ENCODE results near the gene RDX. TPM values are rescaled to one million over a fixed set of nuclear protein-coding genes. Genes with fewer than 3 reads are reported as not detected.

RDX gene
- total RNA-seq, 1 experiment from 2014 or later, result 196 TPM

DNA sequence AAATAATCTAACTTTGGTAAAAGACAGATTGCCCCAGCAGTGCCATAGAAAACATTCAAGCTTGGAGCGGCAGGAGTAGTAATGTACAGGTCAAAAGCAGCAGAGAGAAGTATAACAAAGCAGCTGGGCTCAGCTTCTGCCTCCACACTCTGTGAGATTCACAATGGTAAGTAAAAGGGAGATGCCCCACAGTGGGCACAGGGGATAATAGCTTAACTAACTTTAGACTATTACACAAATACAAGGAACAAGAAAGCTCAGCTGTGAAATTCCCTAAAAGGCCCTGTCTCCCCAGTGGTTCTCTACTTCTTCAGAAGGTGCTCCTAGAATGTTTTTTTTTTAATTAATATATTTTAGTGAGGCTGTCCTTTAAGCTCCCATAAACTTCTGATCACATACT lies 28.0 kb downstream of the RDX start:
- BruUV-seq (replicated peaks), result no TSS peak
- Histone ChIP-seq H4K20me1 (ENCODE audit: insufficient read depth) (peaks cover 15% of the 10 kb centered on the region; the same call in 1 of the 2 replicates), H3K79me2 (ENCODE audit: low read depth) (peaks cover 59% of the 10 kb centered on the region), H3K9me3 (ENCODE audit: insufficient read depth, low read depth) (no peaks in the 10 kb centered on the region), H3K27ac (no peak overlapping the region), H3K4me3 (no peak overlapping the region), H3K36me3 (ENCODE audit: low read depth) (peaks cover 42% of the 10 kb centered on the region; the same call in 1 of the 2 replicates), H3F3A (ENCODE audit: insufficient read depth, low read depth) (peaks cover 37% of the 10 kb centered on the region), H3K4me2 (no peak overlapping the region), H2AFZ (no peak overlapping the region), H3K9me2 (ENCODE audit: insufficient read depth) (no peaks in the 10 kb centered on the region), H3K27me3 (ENCODE audit: insufficient read depth, low read depth) (no peaks in the 10 kb centered on the region), H3K4me1 (replicated peaks; ENCODE audit: insufficient read depth) (no peaks in the 10 kb centered on the region)
- intact Hi-C loops (cut with micrococcal nuclease; ENCODE audit: unreplicated experiment), result no loop called here
- DNase-seq, result no peak
- ChIA-PET POLR2A (ENCODE audit: unreplicated experiment) (no interaction called here), CTCF (no interaction called here)
- no peak for TF ChIP-seq EZH2 (IDR thresholded peaks at IDR 0.05; ENCODE audit: low read depth)
- TF ChIP-seq, protein P1, sequence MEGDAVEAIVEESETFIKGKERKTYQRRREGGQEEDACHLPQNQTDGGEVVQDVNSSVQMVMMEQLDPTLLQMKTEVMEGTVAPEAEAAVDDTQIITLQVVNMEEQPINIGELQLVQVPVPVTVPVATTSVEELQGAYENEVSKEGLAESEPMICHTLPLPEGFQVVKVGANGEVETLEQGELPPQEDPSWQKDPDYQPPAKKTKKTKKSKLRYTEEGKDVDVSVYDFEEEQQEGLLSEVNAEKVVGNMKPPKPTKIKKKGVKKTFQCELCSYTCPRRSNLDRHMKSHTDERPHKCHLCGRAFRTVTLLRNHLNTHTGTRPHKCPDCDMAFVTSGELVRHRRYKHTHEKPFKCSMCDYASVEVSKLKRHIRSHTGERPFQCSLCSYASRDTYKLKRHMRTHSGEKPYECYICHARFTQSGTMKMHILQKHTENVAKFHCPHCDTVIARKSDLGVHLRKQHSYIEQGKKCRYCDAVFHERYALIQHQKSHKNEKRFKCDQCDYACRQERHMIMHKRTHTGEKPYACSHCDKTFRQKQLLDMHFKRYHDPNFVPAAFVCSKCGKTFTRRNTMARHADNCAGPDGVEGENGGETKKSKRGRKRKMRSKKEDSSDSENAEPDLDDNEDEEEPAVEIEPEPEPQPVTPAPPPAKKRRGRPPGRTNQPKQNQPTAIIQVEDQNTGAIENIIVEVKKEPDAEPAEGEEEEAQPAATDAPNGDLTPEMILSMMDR (conservative IDR thresholded peaks at IDR 0.05), result no peak

DNA sequence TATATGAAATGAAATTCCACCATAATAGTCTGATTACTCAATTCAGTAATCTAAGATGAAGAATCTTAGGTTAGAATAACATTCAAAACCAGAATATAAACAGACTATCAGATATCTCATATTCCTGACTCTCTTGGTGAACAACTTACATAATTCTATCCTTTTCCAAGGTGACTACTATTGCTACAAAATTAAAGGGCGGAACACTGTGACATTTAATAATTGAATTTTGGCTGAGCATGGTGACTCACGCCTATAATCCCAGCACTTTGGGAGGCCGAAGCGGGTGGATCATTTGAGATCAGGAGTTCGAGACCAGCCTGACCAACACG lies 34.4 kb downstream of the RDX start:
- Histone ChIP-seq H3K4me2 (no peak overlapping the region), H3K9me2 (ENCODE audit: insufficient read depth) (0 out of 2 replicates have a peak, but pooled peaks cover 4% of the 10 kb centered on the region), H3K36me3 (ENCODE audit: low read depth) (peaks cover 63% of the 10 kb centered on the region), H3K27me3 (ENCODE audit: insufficient read depth, low read depth) (no peaks in the 10 kb centered on the region), H3K4me1 (replicated peaks; ENCODE audit: insufficient read depth) (no peaks in the 10 kb centered on the region), H2AFZ (no peak overlapping the region), H4K20me1 (ENCODE audit: insufficient read depth) (peaks cover 9% of the 10 kb centered on the region; the same call in 1 of the 2 replicates), H3K27ac (no peak overlapping the region; the same call in 1 of the 2 replicates), H3K4me3 (no peak overlapping the region), H3K9me3 (ENCODE audit: insufficient read depth, low read depth) (no peaks in the 10 kb centered on the region), H3K79me2 (ENCODE audit: low read depth) (peaks cover 44% of the 10 kb centered on the region), H3F3A (ENCODE audit: insufficient read depth, low read depth) (peaks cover 47% of the 10 kb centered on the region)
- ChIA-PET POLR2A (ENCODE audit: unreplicated experiment) (no interaction called here), CTCF (no interaction called here)
- TF ChIP-seq, protein P1 (conservative IDR thresholded peaks at IDR 0.05), result no peak
- TF ChIP-seq EZH2 (IDR thresholded peaks at IDR 0.05; ENCODE audit: low read depth), result no peak
- DNase-seq, result no peak
- BruUV-seq (replicated peaks), result no TSS peak
- intact Hi-C loops (cut with micrococcal nuclease; ENCODE audit: unreplicated experiment), result no loop called here

DNA sequence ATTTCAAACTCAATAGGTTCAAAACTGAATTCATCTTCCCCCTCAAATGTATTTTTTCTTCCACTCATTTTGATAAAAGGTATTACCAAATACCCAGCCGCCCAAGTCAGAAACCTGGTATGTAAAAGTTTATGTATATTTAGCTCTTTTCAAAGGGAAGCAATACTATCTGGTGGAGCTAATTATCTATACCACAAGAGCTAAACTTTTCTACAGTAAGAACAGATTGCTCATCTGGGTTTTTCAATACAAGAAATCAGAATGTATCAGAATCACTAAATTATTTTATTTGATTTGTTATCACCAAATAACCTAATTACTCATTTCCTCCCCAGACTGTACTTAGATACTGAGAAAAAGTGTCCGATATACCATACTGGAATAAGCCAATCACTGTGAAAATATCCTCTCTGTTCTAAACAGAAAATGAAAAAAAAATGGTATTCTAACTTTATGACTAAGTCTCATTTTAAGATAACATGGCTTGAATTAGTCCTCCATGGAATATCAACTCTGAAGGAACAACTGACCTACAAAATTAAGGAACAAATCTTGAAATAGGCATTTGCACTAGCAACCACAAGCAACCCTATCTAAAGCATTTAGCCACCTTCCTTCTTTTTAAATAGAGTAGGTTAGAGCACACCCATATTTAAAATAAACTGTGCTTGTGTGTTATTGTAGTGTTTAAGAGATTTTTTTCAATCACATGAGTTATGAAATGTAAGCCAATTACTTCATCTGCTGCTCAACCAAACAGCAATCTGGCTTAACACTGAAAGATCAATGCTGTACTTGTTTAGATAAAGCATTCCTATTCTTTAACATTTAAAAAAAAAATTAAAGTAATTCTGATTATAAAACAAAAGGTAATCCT lies 35.0 kb downstream of the RDX start:
- no peaks in the 10 kb centered on the region for H3K4me1 ChIP-seq (replicated peaks; ENCODE audit: insufficient read depth)
- ChIA-PET CTCF (no interaction called here), POLR2A (ENCODE audit: unreplicated experiment) (no interaction called here)
- H3K27ac ChIP-seq, result no peak overlapping the region; the same call in 1 of the 2 replicates
- DNase-seq, result no peak
- intact Hi-C loops (cut with micrococcal nuclease; ENCODE audit: unreplicated experiment), result no loop called here
- H2AFZ ChIP-seq, result no peak overlapping the region
- peaks cover 68% of the 10 kb centered on the region for H3K36me3 ChIP-seq (ENCODE audit: low read depth)
- 0 out of 2 replicates have a peak, but pooled peaks cover 4% of the 10 kb centered on the region for H3K9me2 ChIP-seq (ENCODE audit: insufficient read depth)
- no TSS peak for BruUV-seq (replicated peaks)
- no peaks in the 10 kb centered on the region for H3K9me3 ChIP-seq (ENCODE audit: insufficient read depth, low read depth)
- peaks cover 9% of the 10 kb centered on the region for H4K20me1 ChIP-seq (ENCODE audit: insufficient read depth)
- peaks cover 51% of the 10 kb centered on the region for H3F3A ChIP-seq (ENCODE audit: insufficient read depth, low read depth)
- H3K27me3 ChIP-seq (ENCODE audit: insufficient read depth, low read depth), result no peaks in the 10 kb centered on the region
- peaks cover 40% of the 10 kb centered on the region for H3K79me2 ChIP-seq (ENCODE audit: low read depth)
- no peak overlapping the region for H3K4me3 ChIP-seq
- TF ChIP-seq EZH2 (IDR thresholded peaks at IDR 0.05; ENCODE audit: low read depth), result no peak
- TF ChIP-seq, protein P1 (conservative IDR thresholded peaks at IDR 0.05), result no peak
- H3K4me2 ChIP-seq, result no peak overlapping the region

Measured in PC-9 (cell line).